ENCODE results near the gene GPR39. TPM values are rescaled to one million over a fixed set of nuclear protein-coding genes. Genes with fewer than 3 reads are reported as not detected.

Gene GPR39
- total and polyA plus RNA-seq, 8 donors: 0.87 to 16.0 (median 5.5) TPM; not detected in 1

GRCh38 chr2:132383956-132384355 lies 32.6 kb upstream of the GPR39 start:
- 42 to 49% (median 42%) methylated on average over 8 of the region's 8 CpGs for WGBS, 5 donors
- Histone ChIP-seq H3K4me1 (peaks cover 0 to 8% (median 0%) of the 10 kb centered on the region in 4 donors), H3K27me3 (no peaks in the 10 kb centered on the region), H3K36me3 (no peaks in the 10 kb centered on the region), H3K4me3 (no peak overlapping the region), H3K27ac (no peak overlapping the region), H3K9me3 (peaks cover 0 to 7% (median 5%) of the 10 kb centered on the region in 4 donors)
- TF ChIP-seq POLR2AphosphoS5 (IDR thresholded peaks at IDR 0.05) (no peak), POLR2A (IDR thresholded peaks at IDR 0.05) (no peak), EP300 (IDR thresholded peaks at IDR 0.05) (no peak)
- TF ChIP-seq, protein P1, sequence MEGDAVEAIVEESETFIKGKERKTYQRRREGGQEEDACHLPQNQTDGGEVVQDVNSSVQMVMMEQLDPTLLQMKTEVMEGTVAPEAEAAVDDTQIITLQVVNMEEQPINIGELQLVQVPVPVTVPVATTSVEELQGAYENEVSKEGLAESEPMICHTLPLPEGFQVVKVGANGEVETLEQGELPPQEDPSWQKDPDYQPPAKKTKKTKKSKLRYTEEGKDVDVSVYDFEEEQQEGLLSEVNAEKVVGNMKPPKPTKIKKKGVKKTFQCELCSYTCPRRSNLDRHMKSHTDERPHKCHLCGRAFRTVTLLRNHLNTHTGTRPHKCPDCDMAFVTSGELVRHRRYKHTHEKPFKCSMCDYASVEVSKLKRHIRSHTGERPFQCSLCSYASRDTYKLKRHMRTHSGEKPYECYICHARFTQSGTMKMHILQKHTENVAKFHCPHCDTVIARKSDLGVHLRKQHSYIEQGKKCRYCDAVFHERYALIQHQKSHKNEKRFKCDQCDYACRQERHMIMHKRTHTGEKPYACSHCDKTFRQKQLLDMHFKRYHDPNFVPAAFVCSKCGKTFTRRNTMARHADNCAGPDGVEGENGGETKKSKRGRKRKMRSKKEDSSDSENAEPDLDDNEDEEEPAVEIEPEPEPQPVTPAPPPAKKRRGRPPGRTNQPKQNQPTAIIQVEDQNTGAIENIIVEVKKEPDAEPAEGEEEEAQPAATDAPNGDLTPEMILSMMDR (IDR thresholded peaks at IDR 0.05): no peak
- intact Hi-C loops (cut with DNase I; ENCODE audit: low total_unique reads): no loop called here
- no peak for DNase-seq

DNA sequence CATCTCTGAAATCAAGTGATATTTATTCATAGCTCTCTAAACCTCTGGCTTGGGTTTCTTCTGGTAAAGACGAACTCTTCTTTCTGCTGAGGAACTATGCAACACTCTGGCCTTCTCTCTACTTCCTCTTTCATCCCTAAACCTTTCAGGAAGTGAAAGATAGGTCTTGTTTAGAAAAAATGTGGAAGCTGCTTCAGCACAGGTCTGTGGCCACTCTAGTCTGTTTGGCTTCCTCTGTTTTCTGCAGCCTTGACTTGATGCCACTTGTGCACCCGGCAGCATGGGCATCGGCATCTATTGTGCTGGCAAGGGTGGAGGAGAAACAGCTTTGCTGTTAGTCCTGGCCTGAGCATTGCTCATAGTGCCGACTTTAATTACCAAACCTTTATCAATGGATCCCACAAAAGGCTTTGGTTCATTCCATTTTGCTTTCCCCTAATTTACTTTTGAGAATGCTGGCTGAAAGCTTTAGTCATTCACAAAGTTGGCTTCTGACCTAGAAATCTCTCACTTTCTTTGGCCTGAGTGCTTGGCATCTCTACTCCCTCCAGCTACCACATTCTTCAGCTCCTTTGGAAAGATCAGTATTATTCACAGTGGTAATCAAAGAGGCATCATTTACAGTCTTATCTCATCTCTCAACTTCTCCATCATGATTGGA lies 32.0 kb upstream of the GPR39 start:
- TF ChIP-seq EP300 (IDR thresholded peaks at IDR 0.05) (no peak), POLR2A (IDR thresholded peaks at IDR 0.05) (no peak), POLR2AphosphoS5 (IDR thresholded peaks at IDR 0.05) (no peak)
- TF ChIP-seq, protein P1 (IDR thresholded peaks at IDR 0.05): no peak
- intact Hi-C loops (cut with DNase I; ENCODE audit: low total_unique reads): no loop called here
- WGBS, 5 donors: 54 to 72% (median 69%) methylated on average over 4 of the region's 4 CpGs
- Histone ChIP-seq H3K9me3 (peaks cover 0 to 7% (median 5%) of the 10 kb centered on the region in 4 donors), H3K27ac (no peak overlapping the region), H3K27me3 (no peaks in the 10 kb centered on the region), H3K36me3 (no peaks in the 10 kb centered on the region), H3K4me3 (no peak overlapping the region), H3K4me1 (peaks cover 0 to 8% (median 0%) of the 10 kb centered on the region in 4 donors)
- DNase-seq: no peak

DNA sequence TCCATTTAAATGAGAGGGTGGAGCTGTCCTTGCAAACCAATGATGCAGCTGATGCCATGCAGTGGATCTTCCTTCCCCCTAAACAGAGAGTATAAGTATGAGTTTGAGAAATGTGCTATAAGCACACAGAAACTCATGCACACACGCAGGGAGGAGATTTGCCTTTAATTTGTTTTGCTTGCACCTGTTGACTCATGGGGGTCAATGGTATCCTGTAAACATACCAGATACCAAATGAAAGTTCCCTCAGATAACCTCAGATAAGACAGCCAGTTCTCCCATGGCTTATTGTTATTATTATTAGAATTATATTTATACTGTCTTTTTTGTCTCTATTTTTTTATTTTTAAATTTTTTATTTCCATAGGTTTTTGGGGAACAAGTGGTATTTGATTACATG lies 29.5 kb upstream of the GPR39 start:
- Histone ChIP-seq H3K36me3 (no peaks in the 10 kb centered on the region), H3K4me3 (no peak overlapping the region), H3K27ac (no peak overlapping the region), H3K9me3 (peaks cover 0 to 3% (median 0%) of the 10 kb centered on the region in 4 donors), H3K4me1 (peaks cover 0 to 8% (median 0%) of the 10 kb centered on the region in 4 donors), H3K27me3 (no peaks in the 10 kb centered on the region)
- TF ChIP-seq EP300 (IDR thresholded peaks at IDR 0.05) (no peak), POLR2AphosphoS5 (IDR thresholded peaks at IDR 0.05) (no peak)
- intact Hi-C loops (cut with DNase I; ENCODE audit: low total_unique reads): no loop called here
- WGBS, 5 donors: 43 to 69% (median 58%) methylated on average over 1 of the region's 1 CpG
- DNase-seq: no peak

GRCh38 chr2:132390076-132390475 lies 26.5 kb upstream of the GPR39 start:
- no peaks in the 10 kb centered on the region for H3K36me3 ChIP-seq
- no peak for DNase-seq
- no peaks in the 10 kb centered on the region for H3K27me3 ChIP-seq
- no peaks in the 10 kb centered on the region for H3K4me1 ChIP-seq
- no peak overlapping the region for H3K4me3 ChIP-seq
- H3K9me3 ChIP-seq: peaks cover 0 to 3% (median 0%) of the 10 kb centered on the region in 4 donors
- TF ChIP-seq EP300 (IDR thresholded peaks at IDR 0.05): no peak
- TF ChIP-seq POLR2A (IDR thresholded peaks at IDR 0.05): no peak
- no peak for TF ChIP-seq POLR2AphosphoS5 (IDR thresholded peaks at IDR 0.05)
- TF ChIP-seq, protein P1 (IDR thresholded peaks at IDR 0.05): no peak
- H3K27ac ChIP-seq: no peak overlapping the region
- intact Hi-C loops (cut with DNase I; ENCODE audit: low total_unique reads): no loop called here
- 84 to 91% (median 91%) methylated on average over 3 of the region's 3 CpGs for WGBS, 5 donors

DNA sequence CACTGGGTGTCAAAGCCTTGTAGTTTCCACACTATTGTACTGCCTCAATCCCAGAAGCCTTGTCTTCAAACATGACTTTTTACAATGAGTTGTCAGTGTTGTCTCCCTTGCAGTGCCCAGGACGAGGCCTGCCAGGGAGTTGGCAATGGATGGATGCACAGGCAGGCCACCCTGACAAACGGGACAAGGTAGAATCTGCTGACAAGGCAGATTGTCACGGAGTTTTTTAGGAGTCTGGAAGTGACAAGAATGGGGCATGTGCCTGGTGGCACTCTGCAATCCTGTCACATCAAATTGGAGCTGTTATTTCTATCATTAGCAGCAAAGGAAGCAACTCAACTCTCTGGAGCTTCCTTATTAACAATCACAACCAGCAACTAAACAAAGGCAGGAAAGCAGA lies 25.2 kb upstream of the GPR39 start:
- Histone ChIP-seq H3K27me3 (no peaks in the 10 kb centered on the region), H3K36me3 (no peaks in the 10 kb centered on the region), H3K4me3 (no peak overlapping the region), H3K4me1 (no peaks in the 10 kb centered on the region), H3K9me3 (peaks cover 0 to 3% (median 0%) of the 10 kb centered on the region in 4 donors), H3K27ac (no peak overlapping the region)
- intact Hi-C loops (cut with DNase I; ENCODE audit: low total_unique reads): no loop called here
- 71 to 92% (median 80%) methylated on average over 3 of the region's 3 CpGs for WGBS, 5 donors
- no peak for TF ChIP-seq POLR2A (IDR thresholded peaks at IDR 0.05)
- no peak for DNase-seq
